ENCODE measurements around the gene CALN1. TPM values are rescaled to one million over a fixed set of nuclear protein-coding genes. Genes with fewer than 3 reads are reported as not detected.

The CALN1 gene
- total and polyA plus RNA-seq, 9 donors = under 0.01 to 0.18 (median 0.13) TPM; not detected in 2

DNA sequence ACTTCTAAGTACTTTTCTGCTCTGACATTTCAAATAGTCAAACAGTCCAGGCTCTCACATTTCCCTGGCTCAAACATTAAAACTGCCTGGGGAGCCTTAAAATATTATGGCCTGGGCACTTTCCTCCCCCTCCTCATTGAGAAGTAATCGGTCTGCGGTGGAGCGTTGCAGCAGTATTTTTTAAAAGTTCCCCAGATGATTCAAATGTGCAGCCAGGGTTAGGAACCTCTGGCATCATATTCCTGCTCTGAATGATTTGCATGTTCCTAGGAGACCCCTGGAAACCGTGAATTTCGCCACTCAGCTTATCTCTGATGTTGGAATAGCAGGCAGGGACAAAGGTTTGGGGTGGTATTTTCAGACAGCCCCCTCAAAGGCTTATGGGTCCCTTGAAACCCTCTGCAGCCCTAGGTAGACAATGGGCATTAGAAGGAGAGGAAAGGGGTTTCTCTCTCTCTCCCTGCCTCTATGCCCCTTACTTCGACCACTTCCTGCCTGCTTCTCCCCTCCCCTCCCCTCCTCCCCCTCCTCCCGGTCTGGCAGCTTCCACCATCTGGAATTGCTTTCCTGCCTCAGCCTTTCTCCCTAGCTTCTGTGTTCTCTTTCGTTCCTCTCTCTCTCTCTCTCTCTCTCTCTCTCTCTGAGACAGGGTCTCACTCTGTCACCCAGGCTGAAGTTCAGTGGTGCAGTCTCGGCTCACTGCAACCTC lies 658.0 kb downstream of the CALN1 start:
- no peaks in the 10 kb centered on the region for H3K36me3 ChIP-seq
- no peak for DNase-seq
- no peak for TF ChIP-seq CTCF (IDR thresholded peaks at IDR 0.05)
- no peak for TF ChIP-seq EP300 (IDR thresholded peaks at IDR 0.05)
- no peak for TF ChIP-seq POLR2A (IDR thresholded peaks at IDR 0.05)
- H3K27me3 ChIP-seq = no peaks in the 10 kb centered on the region
- intact Hi-C loops (cut with DNase I) = no loop called here
- H3K4me1 ChIP-seq (ENCODE audit: insufficient read depth) = peaks cover 2% of the 10 kb centered on the region
- no peak overlapping the region for H3K4me3 ChIP-seq
- H3K27ac ChIP-seq = no peak overlapping the region
- H3K9me3 ChIP-seq = no peaks in the 10 kb centered on the region
- 6 to 7% (median 6%) methylated on average over 9 of the region's 9 CpGs for WGBS, 3 donors

DNA sequence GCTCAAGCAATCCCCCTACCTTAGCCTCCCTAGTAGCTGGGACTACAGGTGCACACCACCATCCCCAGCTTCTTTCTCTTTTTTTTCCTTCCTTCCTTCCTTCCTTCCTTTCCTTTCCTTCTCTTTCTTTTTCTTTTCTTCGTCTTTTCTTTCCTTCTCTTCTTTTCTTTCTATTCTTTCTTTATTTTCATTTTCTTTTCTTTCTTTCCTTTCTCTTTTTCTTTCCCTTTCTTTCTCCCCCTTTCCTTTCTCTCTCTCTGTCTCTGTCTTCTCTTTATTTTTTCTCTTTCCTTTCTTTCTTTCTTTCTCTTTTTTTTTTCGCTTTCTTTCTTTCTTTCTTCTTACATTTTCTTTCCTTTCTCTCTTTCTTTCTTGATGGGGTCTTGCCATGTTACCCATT lies 658.9 kb downstream of the CALN1 start:
- 88 to 98% (median 97%) methylated on average over 2 of the region's 2 CpGs for WGBS, 3 donors
- Histone ChIP-seq H3K36me3 (no peaks in the 10 kb centered on the region), H3K27ac (no peak overlapping the region), H3K27me3 (no peaks in the 10 kb centered on the region), H3K4me1 (ENCODE audit: insufficient read depth) (peaks cover 2% of the 10 kb centered on the region), H3K9me3 (no peaks in the 10 kb centered on the region), H3K4me3 (no peak overlapping the region)
- no peak for TF ChIP-seq CTCF (IDR thresholded peaks at IDR 0.05)
- TF ChIP-seq POLR2A (IDR thresholded peaks at IDR 0.05) = no peak
- no peak for TF ChIP-seq EP300 (IDR thresholded peaks at IDR 0.05)
- intact Hi-C loops (cut with DNase I) = no loop called here
- no peak for DNase-seq

DNA sequence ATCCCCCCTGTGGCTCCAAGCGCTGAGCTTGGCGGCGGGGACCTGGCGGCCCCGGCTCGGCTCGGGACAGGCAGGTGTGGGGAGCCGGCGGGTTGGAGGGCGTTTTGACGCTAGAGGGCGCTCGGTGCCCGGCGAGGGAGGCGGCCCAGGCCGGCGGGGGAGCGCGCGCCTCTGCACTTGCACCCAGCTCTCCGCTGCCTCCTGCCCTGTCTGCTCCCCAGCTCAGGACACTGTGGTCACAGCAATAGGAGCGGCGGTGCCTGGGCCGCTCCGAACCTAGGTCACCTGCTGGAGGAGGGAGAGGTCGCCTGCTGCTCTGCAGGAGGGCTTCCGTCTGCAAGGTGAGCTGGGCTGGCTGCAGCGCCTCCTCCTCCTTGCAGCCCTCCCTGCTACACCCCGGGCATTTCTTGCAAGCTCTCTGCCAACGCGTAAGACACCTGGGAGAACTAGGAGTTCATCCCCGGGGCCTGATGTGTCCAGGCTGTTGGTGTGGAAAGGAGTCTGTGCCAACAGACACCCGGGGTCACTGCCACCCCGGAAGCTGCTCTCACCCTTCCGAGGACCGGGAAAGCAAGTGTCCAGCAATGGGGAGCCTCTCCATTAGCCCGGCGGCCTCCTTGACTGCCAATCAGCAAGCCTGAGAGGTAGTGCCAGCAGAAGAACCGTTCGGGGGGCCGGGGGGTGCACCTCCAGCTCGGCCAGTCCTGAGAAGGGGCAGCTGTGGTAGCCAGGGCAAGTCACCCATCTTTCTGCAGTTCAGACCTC lies 659.8 kb downstream of the CALN1 start:
- no peaks in the 10 kb centered on the region for H3K27me3 ChIP-seq
- H3K36me3 ChIP-seq = no peaks in the 10 kb centered on the region
- H3K4me1 ChIP-seq (ENCODE audit: insufficient read depth) = peaks cover 2% of the 10 kb centered on the region
- H3K9me3 ChIP-seq = no peaks in the 10 kb centered on the region
- DNase-seq = peak in 2 of 5 donors; percentile 28 to 48
- WGBS, 3 donors = 9 to 18% (median 15%) methylated on average over 30 to 43 of the region's 43 CpGs
- no peak overlapping the region for H3K4me3 ChIP-seq
- intact Hi-C loops (cut with DNase I) = no loop called here
- H3K27ac ChIP-seq = no peak overlapping the region
- TF ChIP-seq POLR2A (IDR thresholded peaks at IDR 0.05) (no peak), CTCF (IDR thresholded peaks at IDR 0.05) (no peak), EP300 (IDR thresholded peaks at IDR 0.05) (no peak)

GRCh38 chr7:71750290-71750689 lies 661.8 kb downstream of the CALN1 start:
- no peak for TF ChIP-seq POLR2A (IDR thresholded peaks at IDR 0.05)
- no peak for TF ChIP-seq EP300 (IDR thresholded peaks at IDR 0.05)
- TF ChIP-seq CTCF (IDR thresholded peaks at IDR 0.05) = no peak
- no peaks in the 10 kb centered on the region for H3K27me3 ChIP-seq
- H3K36me3 ChIP-seq = no peaks in the 10 kb centered on the region
- no peak for DNase-seq
- H3K9me3 ChIP-seq = no peaks in the 10 kb centered on the region
- peaks cover 2% of the 10 kb centered on the region for H3K4me1 ChIP-seq (ENCODE audit: insufficient read depth)
- 91 to 93% (median 93%) methylated on average over 6 of the region's 6 CpGs for WGBS, 3 donors
- no peak overlapping the region for H3K4me3 ChIP-seq
- intact Hi-C loops (cut with DNase I) = no loop called here
- no peak overlapping the region for H3K27ac ChIP-seq

Measured in ovary (tissue), 9 donors.